Activated CD4-positive, alpha-beta T cell treated with anti-CD3 and anti-CD28 coated beads, Interleukin-2, amount 50 U/mL, for 16 hours (primary cell): Measurements from ENCODE around the gene KRT15.

Experiments
- DNase-seq: peaks from one replicate; pipeline ENCODE4 v3.0.0-alpha.2; 2020

KRT15 gene

DNA sequence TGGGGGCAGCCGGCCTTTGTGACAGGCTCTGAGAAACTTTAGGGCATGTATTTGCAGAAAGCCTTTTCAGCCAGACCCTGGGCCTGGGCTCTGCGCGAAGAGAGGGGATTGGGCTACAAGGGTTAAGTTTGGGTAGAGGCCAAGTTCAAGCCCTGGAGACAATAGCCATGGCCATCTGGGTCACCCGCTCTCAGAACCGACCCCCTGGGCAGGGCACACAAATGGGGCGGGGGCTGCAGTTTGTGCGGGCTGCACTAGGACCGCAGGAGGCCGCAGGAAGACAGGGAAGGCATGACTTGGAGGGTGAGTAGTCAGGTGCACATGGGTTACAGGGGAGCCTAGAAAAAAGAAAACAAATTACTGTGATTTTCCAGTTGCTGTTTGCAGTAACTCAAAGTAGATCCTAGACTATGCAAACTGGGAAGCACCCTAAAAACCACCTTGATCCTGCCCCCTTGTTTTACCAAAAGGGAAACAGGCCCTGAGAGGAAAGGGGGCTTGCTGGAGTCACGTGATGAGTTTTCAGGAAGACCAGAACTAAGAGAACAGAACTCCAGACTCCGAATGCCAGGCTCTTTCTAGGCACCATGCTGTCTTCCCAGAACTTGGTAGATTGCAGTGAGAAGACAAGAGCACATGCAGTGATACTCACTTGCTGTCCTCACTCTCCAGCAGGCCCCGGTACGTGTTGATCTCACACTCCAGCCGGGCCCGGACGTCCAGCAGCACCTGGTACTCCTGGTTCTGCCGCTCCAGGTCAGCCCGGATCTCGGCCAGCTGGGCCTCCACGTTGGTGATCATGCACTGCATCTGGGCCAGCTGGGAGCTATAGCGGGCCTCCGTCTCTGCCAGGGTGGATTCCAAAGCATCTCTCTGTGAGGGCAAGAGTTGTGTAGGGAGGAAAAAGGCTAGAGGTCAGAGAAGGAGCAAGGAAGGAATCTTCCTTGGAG is 41.5 kb downstream of the KRT15 start:
- DNase-seq = no peak

DNA sequence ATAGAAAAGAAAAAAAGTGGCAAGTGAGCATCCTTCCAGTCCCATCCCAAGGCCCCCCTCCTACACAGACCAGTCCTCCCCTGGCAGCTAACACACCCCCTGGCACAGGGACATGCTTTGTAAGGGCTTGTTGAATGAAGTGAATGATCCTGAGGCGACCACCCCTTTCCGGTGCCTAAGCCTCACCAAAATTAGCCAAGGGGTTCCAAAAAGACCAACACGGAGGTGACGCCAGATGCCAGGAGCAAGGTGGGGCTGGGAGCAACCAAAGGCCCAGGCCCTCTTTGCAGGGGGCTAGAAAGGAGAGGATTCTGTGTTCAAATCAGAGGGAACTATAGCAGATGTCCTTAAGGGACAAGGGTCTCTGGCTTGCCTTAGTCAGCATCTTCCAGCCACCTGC is 43.3 kb downstream of the KRT15 start:
- DNase-seq = no peak

DNA sequence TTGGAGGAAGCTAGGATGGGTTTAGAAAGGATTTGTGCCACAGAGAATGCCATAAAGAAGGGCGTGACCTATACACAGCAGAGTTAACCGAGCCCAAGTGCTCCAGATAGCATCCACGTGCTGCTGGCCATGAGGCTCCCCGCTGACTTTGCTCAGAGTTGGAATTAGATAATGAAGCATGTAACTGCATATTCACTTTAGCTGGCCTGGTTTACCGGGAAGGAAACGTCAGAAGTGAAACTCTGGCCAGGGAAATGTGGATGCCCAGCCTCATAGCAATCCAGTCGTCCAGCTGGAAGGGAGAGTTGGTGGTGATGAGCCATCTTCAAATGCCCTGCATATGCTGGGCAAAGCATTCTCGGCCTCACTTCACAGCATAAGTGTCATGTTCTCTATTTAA is 43.8 kb downstream of the KRT15 start:
- DNase-seq = no peak

DNA sequence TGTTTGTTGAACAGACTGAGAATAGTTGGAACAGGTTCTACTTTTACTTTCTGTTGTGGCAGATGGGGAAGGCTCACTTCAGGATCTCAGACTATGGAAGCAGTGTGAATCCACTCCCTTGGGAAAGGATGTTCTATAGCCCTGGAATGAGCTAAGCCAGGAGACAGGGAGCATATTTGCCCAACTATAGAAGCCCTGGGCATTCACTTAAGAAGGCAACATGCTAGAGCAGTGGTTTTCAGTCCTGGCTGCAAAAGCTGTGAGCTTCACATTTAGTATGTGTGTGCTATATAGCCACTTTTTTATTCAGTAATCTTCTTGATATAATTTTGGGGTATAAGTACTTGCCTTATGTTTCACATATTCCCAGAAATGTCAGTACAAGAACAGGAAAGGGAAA is 50.3 kb downstream of the KRT15 start:
- no peak for DNase-seq

DNA sequence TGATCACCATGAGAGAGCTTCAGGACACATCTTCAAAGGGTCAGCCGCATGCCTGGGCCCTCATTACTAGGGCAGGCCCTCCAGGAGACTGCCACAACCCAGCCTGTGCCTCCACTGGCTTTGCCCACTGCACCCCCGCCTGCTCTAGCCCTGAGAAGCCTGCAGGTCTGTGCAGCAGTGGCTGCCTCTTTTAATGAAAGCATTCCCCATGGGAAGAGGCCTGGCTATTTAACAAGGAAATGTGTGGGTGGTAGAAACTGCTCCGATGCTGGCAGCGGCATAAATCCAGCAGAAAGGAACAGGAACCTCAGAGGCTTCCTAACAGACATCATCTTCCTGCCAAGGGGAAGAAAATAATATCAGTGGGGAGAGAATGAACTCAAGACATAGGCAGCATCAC is 51.1 kb downstream of the KRT15 start:
- DNase-seq = no peak

DNA sequence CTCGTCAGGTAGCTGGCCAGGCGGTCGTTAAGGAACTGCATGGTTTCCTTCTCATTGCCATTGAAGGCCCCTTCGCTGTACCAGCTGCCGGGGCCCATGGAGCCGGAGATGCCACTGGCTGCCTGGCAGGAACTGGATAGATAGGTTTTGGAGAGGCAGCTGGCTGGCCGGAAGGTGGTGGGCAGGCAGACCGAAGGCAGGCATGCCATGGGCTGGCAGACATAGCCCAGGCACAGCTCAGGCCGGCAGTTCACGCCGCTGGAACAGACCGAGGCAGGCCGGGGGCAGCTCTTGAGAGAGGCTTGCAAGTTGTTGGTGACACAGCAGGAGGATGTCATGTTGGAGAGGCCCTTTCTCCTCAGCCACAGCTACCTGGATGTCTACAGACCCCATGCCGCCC is 51.7 kb downstream of the KRT15 start, which contains the start of gene KRT32:
TSS of gene KRT32 (minus strand) at position 399 of the 400 bp plus-strand sequence. CDS start at position 338, 61 bp downstream.
- no peak for DNase-seq

DNA sequence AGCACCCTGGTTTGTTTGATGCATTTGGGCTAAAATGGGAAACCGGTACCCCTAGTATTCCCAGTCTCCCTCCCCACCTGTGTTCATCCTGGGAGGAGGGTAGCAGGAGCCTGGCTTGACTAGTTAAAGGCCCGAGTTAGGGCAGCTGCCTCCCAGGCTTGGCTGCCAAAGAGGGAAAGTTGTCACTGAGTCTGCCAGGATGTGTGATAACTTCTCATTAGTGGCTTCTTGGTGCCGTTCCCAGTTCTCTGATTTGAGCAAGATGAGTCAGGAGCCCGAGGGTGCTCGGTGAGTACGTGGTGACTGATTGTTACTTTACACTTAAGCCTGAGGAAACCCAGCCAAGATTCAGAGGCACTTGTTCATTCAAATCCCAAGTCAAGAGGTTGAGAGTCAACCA is 54.0 kb downstream of the KRT15 start:
- DNase-seq = no peak

DNA sequence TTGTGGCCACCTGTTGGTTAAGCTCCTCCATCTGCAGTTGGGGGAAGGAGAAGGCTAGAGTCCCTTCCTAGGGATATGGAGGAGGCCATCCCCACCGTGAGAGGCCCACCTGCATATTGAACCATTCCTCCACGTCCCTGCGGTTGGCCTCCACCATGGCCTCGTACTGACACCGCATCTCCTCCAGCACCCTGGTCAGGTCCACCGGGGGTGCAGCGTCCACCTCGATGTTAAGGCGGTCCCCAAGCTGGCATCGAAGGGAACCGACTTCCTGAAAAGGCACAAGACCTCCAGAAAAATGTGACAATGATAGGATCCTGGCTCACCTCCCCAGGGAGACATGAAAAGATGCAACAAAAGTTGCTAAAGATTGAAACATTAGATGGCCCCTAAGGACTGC is 54.5 kb downstream of the KRT15 start:
- no peak for DNase-seq

DNA sequence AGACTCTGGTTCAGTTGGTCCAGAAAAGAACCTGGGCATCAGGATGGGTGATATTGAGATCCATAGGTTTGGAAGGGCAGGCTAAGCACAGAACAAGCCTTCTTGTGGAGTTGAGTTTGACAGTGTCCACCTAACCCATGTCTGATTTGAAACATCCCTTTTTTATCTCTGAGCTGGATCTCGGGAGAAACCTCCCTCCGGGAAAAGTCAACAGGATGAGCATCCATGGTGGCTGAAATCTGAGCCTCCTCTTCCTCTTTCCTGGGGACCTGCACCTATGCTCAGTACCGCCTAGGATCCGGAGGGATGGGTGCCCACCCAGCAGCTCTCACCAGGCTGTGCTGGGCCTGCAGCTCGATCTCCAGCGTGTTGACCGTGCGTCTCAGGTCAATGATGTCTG is 54.9 kb downstream of the KRT15 start:
- no peak for DNase-seq
